NCI-H345 treated with DMSO at 0.1 percent for 48 hours (cell line): Measurements from ENCODE around the gene MFSD12.
"Not testable (repeated sequence)": the region's sequence is repeated elsewhere in the genome, so short reads cannot be mapped to it uniquely, and the experiment has no call there.

Source experiments
- DNase-seq: peaks from one replicate; lab custom pipeline; 2025; ENCODE audit not compliant: unreplicated experiment; lab: John Stamatoyannopoulos, UW

Gene MFSD12

GRCh38 chr19:3537438-3538240 is 19.7 kb downstream of the MFSD12 start:
- no peak for DNase-seq

GRCh38 chr19:3537101-3537437 is 20.3 kb downstream of the MFSD12 start:
- DNase-seq: no peak

DNA sequence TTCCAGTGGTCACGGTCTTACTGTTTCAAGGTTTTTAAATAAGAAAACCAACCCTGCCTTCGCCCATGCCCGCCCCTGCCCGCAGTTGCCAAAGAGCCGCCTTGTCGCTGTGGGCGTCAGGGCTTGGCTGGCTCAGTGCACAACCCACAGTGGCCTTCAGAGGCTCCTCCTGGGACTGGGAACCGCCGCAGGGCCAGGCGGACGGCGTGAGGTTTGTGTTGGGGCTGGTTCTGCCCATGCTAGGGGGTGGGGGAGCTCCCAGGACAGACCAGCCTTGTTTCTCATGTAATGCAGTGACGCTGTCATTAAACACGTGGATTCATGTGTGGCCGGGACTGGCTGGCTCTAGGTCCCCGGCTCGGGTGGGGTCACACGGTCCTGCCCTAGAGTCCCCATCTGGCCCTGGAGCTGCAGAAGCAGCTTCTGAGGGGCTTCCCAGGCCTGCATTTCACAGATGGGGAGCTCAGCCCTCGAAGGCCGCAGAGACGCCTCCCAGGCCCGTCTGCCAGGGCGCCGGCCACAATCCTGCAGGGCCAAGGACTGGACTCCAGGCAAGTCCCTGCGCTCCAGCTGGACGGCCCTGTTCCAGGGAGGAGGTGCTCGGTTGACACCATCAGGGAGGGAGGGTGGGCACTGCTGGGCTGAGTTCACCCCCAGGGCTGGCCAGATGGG is 20.8 kb downstream of the MFSD12 start:
- no peak for DNase-seq

- no peak for DNase-seq
Observed at GRCh38 chr19:3535981-3536380, 21.4 kb downstream of the MFSD12 start.

DNA sequence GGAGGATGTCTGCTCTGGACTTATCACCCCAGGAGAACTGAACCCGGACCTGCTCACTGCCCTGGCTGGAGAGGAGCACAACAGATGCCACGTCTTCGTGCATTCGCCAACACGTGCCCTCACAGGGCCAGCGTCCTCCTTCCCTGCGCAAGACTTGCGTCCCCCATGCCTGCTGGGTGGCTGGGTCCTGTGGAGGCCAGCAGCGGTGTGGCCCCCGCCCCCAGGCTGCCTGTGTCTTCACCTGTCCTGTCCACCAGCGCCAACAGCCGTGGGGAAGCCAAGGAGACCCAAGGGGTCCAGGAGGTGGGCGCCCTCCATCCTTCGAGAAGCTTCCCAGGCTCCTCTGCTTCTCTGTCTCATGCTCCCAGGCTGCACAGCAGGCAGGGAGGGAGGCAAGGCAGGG is 21.8 kb downstream of the MFSD12 start:
- DNase-seq: no peak

GRCh38 chr19:3535235-3535535 is 22.2 kb downstream of the MFSD12 start:
- no peak for DNase-seq

DNA sequence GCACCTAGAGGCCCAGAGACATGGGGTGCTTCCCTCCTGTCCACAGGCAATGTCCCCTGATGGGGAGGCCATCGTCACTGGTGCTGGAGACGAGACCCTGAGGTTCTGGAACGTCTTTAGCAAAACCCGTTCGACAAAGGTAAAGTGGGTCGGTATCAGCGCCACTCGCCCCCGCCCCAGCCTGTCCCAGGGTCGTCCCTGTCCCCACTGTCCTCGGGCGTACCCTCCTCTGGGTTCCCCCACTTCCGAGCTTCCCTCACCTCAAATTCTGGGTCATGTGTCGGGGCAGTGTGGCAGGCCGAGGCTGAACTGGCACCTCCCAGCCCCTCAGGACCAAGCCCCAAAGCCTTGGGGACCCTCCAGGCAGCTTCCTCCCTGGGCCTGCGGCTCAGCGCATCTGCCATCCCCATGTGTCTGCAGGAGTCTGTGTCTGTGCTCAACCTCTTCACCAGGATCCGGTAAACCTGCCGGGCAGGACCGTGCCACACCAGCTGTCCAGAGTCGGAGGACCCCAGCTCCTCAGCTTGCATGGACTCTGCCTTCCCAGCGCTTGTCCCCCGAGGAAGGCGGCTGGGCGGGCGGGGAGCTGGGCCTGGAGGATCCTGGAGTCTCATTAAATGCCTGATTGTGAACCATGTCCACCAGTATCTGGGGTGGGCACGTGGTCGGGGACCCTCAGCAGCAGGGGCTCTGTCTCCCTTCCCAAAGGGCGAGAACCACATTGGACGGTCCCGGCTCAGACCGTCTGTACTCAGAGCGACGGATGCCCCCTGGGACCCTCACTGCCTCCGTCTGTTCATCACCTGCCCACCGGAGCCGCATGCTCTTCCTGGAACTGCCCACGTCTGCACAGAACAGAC is 22.8 kb downstream of the MFSD12 start:
- DNase-seq: no peak

DNA sequence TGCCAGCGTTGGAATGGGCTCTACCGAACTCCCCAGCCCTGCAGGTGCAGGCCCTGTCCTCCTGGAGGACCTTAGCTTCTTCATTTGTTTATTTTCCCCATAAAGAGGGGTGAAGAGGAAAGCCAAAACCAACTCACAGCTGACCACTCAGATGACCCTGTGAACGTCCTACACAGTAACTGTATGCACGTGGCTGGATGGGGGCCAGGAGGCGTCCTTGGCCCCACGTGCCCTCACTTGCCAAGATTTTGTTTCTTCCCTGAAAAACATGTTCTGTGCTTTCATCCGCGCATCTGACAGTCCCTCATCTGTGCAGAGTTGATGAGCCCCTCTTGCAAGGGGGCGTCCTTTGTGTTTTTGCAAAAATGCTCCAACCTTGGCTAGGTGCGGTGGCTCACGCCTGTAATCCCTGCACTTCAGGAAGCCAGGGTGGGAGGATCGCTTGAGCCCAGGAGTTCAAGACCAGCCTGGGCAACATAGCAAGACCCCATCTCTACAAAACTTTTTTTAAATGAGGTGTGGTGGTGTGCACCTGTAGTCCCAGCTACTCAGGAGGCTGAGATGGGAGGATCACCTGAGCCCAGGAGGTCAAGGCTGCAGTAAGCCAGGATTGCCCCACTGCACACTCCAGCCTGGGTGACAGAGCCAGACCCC is 23.7 kb downstream of the MFSD12 start:
- DNase-seq: no peak

GRCh38 chr19:3533033-3533432 is 24.4 kb downstream of the MFSD12 start:
- DNase-seq: no peak

GRCh38 chr19:3532154-3532786 is 25.1 kb downstream of the MFSD12 start:
- no peak for DNase-seq

DNA sequence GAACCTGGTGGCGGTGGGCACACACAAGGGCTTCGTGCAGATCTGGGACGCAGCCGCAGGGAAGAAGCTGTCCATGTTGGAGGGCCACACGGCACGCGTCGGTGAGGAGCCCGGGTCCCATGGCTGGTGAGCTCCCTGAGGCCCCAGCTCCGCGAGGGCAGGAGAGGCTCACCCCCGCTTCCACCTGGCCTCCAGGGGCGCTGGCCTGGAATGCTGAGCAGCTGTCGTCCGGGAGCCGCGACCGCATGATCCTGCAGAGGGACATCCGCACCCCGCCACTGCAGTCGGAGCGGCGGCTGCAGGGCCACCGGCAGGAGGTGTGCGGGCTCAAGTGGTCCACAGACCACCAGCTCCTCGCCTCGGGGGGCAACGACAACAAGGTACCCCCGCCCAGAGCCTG is 25.7 kb downstream of the MFSD12 start:
- DNase-seq: no peak

GRCh38 chr19:3530389-3530788 is 27.0 kb downstream of the MFSD12 start:
- DNase-seq: no peak

DNA sequence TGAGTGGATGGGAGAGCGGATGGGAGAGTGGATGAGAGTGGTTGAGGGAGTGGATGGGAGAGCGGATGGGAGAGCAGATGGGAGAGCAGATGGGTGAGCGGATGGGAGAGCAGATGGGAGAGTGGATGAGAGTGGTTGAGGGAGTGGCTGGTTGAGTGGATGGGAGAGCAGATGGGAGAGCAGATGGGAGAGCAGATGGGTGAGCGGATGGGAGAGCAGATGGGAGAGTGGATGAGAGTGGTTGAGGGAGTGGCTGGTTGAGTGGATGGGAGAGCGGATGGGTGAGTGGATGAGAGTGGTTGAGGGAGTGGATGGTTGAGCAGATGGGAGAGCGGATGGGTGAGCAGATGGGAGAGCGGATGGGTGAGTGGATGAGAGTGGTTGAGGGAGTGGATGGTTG is 28.1 kb downstream of the MFSD12 start:
- not testable (repeated sequence) for DNase-seq

- DNase-seq: no peak
Observed at GRCh38 chr19:3528539-3529211, 28.7 kb downstream of the MFSD12 start.

DNA sequence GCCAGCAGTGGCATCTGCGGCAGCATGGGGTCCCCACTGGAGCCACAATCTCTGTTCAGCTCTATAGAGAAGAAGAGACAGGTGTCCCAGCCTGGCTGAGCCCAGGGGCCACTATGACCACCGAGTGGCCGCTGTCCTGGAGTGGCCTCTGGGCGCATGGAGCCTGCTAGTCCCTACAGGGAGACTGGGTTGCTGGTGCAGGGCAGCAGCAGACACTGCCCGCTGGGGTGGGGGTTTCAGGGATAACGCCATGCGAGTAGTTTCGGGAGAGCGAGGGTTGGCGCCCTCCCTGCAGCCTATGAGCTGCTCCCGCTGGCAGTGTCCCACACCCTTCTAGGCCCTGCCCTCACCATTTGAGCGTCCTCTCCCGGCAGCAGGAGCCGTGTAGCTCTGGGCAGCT is 29.3 kb downstream of the MFSD12 start:
- DNase-seq: no peak

GRCh38 chr19:3527238-3527910 is 30.0 kb downstream of the MFSD12 start:
- DNase-seq: no peak

GRCh38 chr19:3526507-3527237 is 30.7 kb downstream of the MFSD12 start:
- no peak for DNase-seq

- DNase-seq: no peak
Observed at GRCh38 chr19:3524904-3525451, 32.4 kb downstream of the MFSD12 start.
